ENCODE results near the gene PRICKLE2. TPM values are rescaled to one million over a fixed set of nuclear protein-coding genes. Genes with fewer than 3 reads are reported as not detected.

PRICKLE2 gene
- total RNA-seq, 1 experiment from 2014 or later = 5.6 TPM

DNA sequence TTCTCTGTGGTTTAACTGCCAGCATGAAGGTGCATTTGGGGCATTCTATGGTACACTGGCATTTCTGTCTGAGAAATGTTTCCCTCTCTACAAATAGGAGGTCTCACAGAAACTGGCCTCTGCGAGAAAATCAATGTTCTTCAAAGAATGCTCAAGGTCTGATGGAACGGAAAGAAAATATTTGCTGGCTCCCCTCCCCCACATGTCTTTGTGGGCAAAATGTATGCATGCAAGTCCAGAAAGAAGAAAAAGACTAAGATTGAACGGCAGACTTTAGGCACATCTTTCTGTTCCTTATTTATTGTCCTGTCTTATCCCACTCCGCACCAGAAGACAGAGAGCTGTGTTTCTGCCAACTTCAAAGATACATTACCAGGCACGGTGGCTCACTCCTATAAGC, 118.1 kb downstream of the PRICKLE2 start (continued):
- TF ChIP-seq, protein P1, sequence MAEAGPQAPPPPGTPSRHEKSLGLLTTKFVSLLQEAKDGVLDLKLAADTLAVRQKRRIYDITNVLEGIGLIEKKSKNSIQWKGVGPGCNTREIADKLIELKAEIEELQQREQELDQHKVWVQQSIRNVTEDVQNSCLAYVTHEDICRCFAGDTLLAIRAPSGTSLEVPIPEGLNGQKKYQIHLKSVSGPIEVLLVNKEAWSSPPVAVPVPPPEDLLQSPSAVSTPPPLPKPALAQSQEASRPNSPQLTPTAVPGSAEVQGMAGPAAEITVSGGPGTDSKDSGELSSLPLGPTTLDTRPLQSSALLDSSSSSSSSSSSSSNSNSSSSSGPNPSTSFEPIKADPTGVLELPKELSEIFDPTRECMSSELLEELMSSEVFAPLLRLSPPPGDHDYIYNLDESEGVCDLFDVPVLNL (CRISPR knock-in tag; IDR thresholded peaks at IDR 0.05; ENCODE audit: borderline replicate concordance, low read depth) = no peak
- TF ChIP-seq, protein P2, sequence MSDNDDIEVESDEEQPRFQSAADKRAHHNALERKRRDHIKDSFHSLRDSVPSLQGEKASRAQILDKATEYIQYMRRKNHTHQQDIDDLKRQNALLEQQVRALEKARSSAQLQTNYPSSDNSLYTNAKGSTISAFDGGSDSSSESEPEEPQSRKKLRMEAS (CRISPR knock-in tag; IDR thresholded peaks at IDR 0.05) = no peak
- no peak for TF ChIP-seq FOXK1 (CRISPR knock-in tag; IDR thresholded peaks at IDR 0.05)

DNA sequence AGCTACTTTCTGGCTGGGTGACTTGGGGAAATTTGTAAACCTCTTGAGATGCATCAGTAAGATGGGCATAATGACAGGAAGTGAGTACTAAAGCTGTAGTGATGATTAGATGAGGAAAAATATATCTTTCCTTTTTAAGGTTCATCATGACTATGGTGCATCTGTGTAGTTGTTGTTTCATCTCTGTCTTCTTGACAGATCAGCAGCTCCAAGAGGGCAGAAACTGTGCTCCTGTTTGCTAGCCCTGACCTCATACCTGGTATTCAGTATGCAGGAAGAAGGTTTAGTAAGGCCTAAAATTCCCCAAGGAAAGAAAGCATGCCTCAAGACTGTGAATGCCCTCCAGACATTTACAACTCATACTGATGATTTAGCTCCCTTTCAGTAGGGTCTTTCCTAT, 119.5 kb downstream of the PRICKLE2 start:
- Mint-ChIP-seq H3K27me3 (ENCODE audit: low read depth) (no peaks in the 10 kb centered on the region), H3K27ac (no peak overlapping the region), H3K36me3 (no peaks in the 10 kb centered on the region), H3K4me1 (peaks cover 39% of the 10 kb centered on the region), H3K9me3 (no peaks in the 10 kb centered on the region), H3K4me3 (no peak overlapping the region)
- ChIA-PET POLR2A (interaction anchor here (0.9 kb wide), 1 partner anchor 17 kb away, joined by 7 read pairs; no protein-coding TSS in a partner anchor), CTCF (interaction anchor here (1.2 kb wide), 1 partner anchor 61 kb away, joined by 4 read pairs; no protein-coding TSS in a partner anchor)
- TF ChIP-seq, protein P3, sequence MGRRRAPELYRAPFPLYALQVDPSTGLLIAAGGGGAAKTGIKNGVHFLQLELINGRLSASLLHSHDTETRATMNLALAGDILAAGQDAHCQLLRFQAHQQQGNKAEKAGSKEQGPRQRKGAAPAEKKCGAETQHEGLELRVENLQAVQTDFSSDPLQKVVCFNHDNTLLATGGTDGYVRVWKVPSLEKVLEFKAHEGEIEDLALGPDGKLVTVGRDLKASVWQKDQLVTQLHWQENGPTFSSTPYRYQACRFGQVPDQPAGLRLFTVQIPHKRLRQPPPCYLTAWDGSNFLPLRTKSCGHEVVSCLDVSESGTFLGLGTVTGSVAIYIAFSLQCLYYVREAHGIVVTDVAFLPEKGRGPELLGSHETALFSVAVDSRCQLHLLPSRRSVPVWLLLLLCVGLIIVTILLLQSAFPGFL (CRISPR knock-in tag; IDR thresholded peaks at IDR 0.05; ENCODE audit: borderline replicate concordance) = no peak
- no peak for TF ChIP-seq MXD4 (CRISPR knock-in tag; IDR thresholded peaks at IDR 0.05; ENCODE audit: borderline replicate concordance)
- TF ChIP-seq, protein P4, sequence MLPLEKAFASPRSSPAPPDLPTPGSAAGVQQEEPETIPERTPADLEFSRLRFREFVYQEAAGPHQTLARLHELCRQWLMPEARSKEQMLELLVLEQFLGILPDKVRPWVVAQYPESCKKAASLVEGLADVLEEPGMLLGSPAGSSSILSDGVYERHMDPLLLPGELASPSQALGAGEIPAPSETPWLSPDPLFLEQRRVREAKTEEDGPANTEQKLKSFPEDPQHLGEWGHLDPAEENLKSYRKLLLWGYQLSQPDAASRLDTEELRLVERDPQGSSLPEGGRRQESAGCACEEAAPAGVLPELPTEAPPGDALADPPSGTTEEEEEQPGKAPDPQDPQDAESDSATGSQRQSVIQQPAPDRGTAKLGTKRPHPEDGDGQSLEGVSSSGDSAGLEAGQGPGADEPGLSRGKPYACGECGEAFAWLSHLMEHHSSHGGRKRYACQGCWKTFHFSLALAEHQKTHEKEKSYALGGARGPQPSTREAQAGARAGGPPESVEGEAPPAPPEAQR (CRISPR knock-in tag; IDR thresholded peaks at IDR 0.05) = no peak
- TF ChIP-seq, protein P5, sequence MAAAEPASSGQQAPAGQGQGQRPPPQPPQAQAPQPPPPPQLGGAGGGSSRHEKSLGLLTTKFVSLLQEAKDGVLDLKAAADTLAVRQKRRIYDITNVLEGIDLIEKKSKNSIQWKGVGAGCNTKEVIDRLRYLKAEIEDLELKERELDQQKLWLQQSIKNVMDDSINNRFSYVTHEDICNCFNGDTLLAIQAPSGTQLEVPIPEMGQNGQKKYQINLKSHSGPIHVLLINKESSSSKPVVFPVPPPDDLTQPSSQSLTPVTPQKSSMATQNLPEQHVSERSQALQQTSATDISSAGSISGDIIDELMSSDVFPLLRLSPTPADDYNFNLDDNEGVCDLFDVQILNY (CRISPR knock-in tag; IDR thresholded peaks at IDR 0.05) = no peak
- TF ChIP-seq ZBTB21 (CRISPR knock-in tag; IDR thresholded peaks at IDR 0.05; ENCODE audit: borderline replicate concordance) = no peak
- TF ChIP-seq SMAD4 (CRISPR knock-in tag; IDR thresholded peaks at IDR 0.05) = no peak
- TF ChIP-seq, protein P6, sequence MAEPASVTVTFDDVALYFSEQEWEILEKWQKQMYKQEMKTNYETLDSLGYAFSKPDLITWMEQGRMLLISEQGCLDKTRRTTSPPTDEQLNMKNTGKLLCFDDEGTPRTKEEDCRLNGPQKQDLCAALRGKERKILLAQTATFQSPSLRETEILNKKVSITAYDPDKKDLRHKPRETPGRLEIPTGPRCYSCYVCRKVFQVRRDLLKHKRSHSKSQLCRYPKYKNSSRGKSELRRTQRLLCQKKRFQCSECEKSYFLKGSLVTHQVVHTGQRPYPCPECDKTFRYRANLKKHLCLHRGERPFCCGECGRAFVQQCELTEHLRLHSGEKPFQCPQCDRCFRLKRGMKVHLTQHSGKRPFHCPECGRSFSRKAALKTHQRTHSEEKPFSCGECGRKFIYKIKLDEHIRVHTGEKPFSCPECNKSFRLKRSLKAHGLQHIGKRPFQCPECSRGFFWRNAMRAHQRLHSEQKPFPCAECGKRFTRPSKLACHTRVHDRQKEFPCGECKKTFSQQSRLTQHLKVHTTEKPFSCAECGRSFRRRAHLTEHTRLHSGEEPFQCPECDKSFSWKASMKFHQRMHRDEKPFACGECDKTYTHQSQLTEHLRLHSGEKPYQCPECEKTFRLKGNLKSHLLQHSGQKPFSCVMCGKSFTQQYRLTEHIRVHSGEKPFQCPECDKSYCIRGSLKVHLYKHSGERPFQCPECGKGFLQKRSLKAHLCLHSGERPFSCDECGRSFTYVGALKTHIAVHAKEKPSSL (CRISPR knock-in tag; conservative IDR thresholded peaks at IDR 0.05) = no peak
- no peak for TF ChIP-seq ZNF138 (CRISPR knock-in tag; conservative IDR thresholded peaks at IDR 0.05)
- TF ChIP-seq ETV6 (CRISPR knock-in tag; IDR thresholded peaks at IDR 0.05) = no peak
- TF ChIP-seq ZNF263 (CRISPR knock-in tag; IDR thresholded peaks at IDR 0.05; ENCODE audit: low read depth) = no peak
- TF ChIP-seq, protein P7, sequence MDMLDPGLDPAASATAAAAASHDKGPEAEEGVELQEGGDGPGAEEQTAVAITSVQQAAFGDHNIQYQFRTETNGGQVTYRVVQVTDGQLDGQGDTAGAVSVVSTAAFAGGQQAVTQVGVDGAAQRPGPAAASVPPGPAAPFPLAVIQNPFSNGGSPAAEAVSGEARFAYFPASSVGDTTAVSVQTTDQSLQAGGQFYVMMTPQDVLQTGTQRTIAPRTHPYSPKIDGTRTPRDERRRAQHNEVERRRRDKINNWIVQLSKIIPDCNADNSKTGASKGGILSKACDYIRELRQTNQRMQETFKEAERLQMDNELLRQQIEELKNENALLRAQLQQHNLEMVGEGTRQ (CRISPR knock-in tag; IDR thresholded peaks at IDR 0.05) = no peak
- TF ChIP-seq SMAD3 (CRISPR knock-in tag; IDR thresholded peaks at IDR 0.05; ENCODE audit: borderline replicate concordance) = no peak
- TF ChIP-seq OVOL2 (CRISPR knock-in tag; IDR thresholded peaks at IDR 0.05; ENCODE audit: borderline replicate concordance) = no peak
- no peak for TF ChIP-seq TEAD1 (CRISPR knock-in tag; IDR thresholded peaks at IDR 0.05)
- TF ChIP-seq FOXJ3 (CRISPR knock-in tag; IDR thresholded peaks at IDR 0.05; ENCODE audit: borderline replicate concordance) = no peak
- TF ChIP-seq, protein P8, sequence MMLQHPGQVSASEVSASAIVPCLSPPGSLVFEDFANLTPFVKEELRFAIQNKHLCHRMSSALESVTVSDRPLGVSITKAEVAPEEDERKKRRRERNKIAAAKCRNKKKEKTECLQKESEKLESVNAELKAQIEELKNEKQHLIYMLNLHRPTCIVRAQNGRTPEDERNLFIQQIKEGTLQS (CRISPR knock-in tag; conservative IDR thresholded peaks at IDR 0.05) = no peak
- no peak for TF ChIP-seq ESRRA (CRISPR knock-in tag; IDR thresholded peaks at IDR 0.05; ENCODE audit: borderline replicate concordance)
- TF ChIP-seq, protein P9, sequence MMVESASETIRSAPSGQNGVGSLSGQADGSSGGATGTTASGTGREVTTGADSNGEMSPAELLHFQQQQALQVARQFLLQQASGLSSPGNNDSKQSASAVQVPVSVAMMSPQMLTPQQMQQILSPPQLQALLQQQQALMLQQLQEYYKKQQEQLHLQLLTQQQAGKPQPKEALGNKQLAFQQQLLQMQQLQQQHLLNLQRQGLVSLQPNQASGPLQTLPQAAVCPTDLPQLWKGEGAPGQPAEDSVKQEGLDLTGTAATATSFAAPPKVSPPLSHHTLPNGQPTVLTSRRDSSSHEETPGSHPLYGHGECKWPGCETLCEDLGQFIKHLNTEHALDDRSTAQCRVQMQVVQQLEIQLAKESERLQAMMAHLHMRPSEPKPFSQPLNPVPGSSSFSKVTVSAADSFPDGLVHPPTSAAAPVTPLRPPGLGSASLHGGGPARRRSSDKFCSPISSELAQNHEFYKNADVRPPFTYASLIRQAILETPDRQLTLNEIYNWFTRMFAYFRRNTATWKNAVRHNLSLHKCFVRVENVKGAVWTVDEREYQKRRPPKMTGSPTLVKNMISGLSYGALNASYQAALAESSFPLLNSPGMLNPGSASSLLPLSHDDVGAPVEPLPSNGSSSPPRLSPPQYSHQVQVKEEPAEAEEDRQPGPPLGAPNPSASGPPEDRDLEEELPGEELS (CRISPR knock-in tag; IDR thresholded peaks at IDR 0.05) = no peak
- no peak for DNase-seq (ENCODE audit: low spot score)
- no peak for ATAC-seq
